Kidney glomerular epithelial cell (primary cell): ENCODE results near the gene IFIT2.
"Not testable (repeated sequence)": the region's sequence is repeated elsewhere in the genome, so short reads cannot be mapped to it uniquely, and the experiment has no call there.

ENCODE experiments used
- DNase-seq: peaks from one replicate; lab custom pipeline; 2025; lab: John Stamatoyannopoulos, UW

The IFIT2 gene

DNA sequence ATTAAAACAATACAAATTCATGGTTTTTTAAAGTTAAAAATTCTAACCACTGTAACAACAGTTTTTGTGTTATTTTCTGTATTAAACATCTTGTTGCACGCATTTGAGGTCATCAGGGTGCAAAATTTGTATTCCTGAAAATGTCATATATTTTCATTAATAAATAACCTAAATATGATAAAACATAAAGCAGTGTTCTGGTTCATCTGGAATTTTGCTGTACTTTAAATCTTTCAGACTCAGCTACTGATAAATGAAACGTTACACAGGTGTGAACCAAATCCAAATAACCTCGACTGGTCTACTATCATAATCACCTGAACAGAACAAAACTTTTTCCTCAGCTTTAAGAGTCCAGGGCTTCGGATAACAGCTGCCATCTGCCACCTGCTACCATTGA is 6.9 kb downstream of the IFIT2 start:
- DNase-seq = no peak

DNA sequence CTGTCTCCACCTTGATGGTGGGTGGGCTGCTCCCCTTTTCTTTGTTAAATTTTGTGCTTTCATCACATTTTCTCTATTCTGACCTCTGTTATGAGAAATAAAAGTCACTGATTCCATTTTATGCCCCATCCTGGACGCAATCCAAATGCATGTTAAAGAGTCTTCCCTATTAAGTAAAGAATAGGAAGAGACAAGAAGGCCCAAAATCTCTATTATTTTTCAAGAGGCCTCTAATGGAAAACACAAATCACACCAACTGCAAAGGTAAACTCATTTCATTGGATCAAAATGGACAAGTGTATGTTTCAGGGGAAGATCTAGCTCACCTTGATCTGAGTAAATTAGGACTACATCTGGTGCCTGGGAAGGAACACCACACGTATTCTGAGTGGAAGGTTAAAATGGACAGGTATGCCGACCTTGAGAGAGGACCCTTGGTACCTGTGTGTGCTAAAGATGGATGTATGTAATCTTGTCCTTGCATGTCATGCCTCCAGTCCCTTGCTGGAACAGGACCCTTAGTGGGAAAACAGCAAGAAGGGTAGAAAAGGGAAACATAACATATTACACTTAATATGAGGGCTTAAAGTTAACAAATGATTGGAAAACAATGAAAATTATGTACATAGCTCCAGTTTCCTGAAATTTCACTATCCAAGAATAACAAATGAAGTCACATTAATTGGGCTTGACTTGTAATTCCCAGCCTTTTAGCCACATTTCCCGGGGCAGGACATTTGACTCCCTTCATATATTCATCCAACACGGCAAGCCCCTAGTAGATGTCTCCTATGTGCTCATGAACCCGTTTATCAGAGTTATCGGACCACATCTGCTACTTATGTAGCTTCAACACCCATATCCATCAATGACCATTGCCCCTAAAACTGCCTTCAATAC is 7.6 kb downstream of the IFIT2 start:
- DNase-seq = no peak

DNA sequence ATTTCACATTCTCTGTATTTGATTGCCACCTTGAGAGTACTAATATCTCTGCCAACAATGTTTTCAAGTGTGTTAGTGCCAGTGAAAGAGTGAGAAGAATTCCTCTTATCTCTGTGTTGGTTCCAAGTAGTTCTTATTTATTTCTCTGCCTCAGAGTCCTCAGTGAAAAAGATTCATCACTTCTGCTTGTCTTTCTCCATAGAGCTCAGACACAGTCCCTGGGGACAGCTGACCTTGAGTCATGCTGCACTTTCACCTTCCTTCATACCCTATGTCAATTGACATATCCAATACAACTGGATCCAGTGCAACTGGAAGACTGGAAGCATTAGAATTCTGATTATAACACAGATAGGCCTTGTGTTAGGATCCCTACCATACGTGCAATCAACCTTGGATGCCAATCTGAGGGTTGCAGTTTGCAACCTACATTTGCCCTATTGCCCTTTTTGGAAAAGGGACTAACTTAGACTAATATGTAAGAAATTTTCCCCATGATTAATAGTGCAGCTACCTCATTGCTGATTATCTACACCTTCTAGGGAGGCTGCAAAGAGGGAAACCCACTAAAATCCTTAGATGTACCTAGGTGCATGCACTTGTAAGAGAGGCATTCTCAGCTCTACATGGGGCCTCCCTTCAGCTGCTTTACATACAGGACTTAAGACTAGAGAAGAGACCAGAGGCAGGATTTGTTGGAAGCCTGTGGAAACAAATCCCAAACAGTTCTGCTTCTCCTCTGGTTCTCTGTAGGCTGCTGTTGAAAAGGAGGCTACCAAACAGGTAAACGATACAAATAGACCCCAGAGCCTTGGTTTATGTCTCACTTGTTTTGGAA is 8.4 kb downstream of the IFIT2 start:
- no peak for DNase-seq

DNA sequence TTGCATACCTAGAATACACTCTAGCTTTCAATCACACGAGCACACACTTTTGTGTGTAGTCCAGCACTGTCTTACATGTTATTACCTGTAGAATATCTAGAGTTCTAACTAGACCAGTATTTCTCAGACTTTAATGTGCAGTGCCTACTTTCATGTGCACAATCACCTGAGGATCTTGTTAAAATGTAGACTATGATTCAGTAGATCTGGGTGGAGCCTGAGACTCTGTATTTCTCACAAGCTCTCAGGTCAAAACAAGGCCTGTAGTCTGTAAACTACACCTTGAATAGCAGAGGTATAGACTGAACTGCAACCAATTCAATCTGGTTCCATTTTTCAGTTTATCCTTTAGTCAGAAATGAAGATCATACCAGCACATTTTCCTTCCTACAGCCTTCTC is 11.1 kb downstream of the IFIT2 start:
- DNase-seq = no peak

DNA sequence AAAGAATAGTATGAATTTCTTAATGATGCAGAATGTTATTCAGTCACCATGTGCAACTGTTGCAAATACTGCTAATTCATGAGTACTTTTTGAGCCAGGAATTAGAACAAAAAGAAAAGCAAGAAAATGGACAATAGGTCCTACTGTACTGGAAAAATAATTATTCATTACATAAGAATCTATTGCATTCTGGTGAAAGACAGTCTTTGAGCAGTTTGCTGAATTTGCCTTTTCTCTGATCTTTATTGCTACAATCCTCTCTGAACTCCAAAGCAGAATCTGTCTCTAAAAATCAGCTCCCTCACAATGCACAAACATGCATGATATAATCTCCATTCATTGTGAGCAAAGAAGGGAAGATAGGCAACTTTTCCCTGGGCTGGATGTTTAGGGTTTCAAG is 12.8 kb downstream of the IFIT2 start:
- no peak for DNase-seq

DNA sequence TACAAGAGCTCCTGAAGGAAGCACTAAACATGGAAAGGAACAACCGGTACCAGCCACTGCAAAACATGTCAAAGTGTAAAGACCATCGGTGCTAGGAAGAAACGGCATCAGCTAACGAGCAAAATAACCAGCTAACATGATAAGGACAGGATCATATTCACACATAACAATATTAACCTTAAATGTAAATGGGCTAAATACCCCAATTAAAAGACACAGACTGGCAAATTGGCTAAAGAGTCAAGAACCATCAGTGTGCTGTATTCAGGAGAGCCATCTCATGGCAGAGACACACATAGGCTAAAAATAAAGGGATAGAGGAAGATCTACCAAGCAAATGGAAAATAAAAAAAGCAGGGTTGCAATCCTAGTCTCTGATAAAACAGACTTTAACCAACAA is 16.2 kb downstream of the IFIT2 start:
- not testable (repeated sequence) for DNase-seq

DNA sequence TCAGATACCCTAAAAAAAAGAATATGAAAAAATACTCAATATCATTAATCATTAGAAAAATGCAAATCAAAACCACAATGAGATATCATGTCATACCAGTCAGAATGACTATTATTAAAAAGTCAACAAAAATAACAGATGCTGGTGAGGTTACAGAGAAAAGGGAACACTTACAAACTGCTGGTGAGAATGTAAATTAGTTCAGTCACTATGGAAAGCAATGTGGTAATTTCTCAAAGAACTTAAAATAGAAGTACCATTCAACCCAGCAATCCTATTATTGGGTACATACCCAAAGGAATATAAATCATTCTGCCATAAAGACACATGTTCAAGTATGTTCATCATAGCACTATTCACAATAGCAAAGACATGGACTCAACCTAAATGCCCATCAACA is 23.2 kb downstream of the IFIT2 start:
- not testable (repeated sequence) for DNase-seq

DNA sequence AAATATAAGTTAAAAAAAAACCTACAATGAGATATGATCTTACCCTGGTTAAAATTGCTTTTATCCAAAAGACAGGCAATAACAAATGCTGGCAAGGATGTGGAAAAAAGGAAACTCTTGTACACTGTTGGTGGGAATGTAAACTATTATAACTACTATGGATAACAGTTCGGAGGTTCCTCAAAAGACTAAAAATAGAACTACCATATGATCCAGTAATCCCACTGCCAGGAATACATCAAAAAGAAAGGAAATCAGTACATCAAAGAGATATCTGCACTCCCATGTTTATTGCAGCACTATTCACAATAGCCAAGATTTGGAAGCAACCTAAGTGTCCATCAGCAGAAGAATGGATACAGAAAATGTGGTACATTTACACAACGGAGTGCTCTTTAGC is 24.0 kb downstream of the IFIT2 start:
- DNase-seq = not testable (repeated sequence)

DNA sequence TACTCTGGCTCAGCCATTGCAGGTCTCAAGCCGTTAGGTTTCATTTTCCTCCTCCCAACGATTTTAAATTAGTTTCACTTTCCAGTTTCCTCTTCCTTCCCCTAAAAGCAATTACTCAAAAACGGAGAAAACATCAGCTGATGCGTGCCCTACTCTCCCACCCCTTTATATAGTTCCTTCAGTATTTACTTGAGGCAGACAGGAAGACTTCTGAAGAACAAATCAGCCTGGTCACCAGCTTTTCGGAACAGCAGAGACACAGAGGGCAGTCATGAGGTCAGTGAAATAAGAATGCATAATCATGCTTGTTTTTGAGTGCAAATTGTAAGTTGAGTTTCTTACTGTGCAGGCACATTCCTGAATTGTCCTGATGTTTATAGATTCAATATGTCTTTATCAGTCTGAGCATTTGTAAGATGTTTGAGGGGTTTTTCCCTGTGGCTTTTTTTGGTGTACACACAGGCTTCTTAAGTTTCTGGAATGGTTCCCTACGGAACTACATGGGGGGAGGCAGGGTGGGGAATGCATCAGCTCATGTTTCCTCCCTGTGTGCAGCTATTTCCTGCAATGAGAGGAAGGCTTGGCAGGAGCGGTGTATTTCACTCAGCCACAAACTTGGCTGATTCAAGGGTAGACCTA is 26.1 kb downstream of the IFIT2 start, which contains the start of gene IFIT3:
IFIT3 (plus strand) TSS at position 195 of the 639 bp plus-strand sequence; CDS start at position 272, 77 bp downstream.
- peak; percentile 70 for DNase-seq

DNA sequence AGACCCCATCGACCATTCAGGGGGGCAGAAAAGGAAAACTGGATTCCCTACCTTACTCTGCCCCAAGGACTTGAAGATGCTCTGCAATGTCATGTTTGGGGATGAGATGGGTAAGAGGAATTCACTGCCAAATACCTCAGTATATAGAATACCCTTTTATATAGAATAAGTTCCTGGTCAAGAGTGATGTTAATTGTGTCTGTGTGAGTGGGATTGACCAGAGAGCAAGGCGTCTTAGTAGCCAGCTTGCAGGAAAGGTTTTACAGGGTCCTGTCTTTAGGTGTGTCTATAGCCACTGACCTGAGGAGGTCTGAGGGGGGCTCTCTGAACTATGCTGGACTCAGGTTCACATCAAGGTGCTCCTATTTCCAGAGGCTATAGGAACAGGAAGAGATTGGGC is 27.3 kb downstream of the IFIT2 start:
- no peak for DNase-seq

DNA sequence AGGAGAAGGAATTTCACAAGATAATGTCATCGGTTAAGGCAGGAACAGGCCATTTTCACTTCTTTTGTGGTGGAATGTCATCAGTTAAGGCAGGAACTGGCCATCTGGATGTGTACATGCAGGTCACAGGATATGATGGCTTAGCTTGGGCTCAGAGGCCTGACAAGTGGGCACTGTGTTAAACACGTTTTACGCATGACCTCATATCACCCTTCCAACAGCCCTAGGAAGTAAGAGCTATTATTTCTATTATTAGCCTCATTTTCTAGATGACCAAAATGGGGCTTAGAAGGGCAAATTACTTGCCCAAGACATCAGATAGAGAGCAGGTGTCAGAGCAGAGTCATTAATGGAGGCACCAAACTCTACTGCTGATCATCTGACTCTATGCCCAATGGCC is 28.2 kb downstream of the IFIT2 start:
- DNase-seq = not testable (repeated sequence)

DNA sequence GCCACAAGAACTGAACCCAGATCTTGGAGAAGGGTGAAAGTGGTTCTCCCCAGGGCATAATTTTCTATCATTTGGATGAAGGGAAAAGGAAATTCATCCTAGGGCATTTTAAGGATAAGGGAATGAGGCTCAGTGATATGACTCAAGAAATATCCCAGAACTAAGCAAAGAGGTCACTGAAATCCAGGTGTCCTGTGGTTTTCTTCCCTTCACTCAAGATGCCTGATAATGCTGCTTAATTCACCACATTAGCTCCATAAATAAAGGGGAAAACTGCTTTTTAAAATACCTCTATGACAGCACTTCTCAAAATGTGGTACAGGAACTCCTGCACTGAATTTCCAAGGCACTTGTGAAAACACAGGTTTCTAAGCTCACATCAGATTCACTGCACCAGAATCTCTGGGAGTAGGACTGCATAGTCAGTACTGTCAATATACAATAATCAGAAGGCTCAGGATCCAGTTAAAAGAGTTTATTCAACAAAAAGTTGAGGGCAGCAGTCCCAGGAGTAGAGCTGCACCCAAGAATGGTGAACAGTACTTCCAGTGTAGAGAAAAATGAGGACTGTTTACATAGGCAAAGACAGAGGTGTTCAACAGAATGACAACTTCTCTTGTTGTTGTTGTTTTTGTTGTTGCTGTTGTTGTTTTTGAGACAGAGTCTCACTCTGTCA is 28.8 kb downstream of the IFIT2 start:
- DNase-seq = no peak

DNA sequence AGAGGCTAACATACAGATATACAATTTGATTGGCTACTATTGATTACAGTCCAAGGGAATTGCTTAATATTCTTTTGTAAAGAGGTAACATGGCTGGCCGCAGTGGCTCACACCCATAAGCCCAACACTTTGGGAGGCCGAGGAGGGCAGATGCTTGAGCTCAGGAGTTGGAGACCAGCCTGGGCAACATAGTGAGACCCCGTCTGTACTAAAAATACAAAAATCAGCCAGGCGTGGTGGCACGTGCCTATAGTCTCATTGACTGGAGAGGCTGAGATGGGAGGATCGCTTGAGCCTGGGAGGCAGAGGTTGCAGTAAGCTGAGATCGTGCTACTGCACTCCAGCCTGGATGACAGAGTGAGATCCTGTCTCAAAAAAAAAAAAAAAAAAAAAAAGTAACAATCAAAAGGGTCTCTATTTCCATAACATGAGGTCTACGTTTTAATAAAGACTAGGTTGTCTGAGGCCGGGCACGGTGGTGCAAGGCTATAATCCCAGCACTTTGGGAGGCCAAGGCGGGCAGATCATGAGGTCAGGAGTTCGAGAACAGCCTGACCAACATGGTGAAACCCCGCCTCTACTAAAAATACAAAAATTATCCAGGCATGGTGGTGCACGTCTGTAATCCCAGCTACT is 29.8 kb downstream of the IFIT2 start:
- DNase-seq = not testable (repeated sequence)

DNA sequence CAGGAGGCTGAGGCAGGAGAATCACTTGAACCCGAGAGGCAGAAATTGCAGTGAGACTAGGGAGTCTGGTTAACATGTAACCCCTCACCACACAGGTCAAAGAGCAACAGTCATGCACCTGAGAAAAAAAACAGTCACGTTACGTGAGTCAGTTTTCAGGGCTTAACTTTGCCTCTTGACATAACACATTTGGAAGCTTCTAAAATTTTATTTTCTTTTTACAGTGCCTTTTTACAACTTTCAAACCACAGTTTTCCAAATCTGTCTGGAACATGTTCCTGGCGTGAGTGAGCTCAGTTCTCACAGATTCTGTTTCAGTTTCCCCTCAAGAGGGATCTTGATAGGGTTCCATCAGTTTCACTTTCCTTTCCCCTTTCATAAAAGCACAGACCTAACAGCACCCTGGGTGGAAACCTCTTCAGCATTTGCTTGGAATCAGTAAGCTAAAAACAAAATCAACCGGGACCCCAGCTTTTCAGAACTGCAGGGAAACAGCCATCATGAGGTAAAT is 30.3 kb downstream of the IFIT2 start:
- DNase-seq = peak; percentile 48

DNA sequence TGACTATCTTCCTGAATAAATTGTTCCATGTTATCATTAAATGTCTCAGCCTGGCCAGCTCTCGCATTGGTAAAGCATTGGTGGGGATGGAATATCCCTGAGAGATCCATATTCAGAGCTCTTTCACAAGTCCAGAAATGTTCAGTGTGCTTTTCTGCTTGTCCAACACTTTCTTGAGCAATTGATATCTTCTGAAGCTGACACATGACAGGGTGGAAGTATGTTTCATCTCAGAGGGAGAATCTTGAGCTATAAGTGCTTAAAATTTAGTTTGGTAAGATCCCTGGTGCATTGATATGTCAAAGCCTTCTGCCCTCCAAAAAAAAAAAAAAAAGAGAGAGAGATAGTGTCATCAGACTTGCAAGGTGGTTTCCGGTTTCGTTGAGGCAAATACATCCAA is 33.4 kb downstream of the IFIT2 start:
- DNase-seq = no peak

DNA sequence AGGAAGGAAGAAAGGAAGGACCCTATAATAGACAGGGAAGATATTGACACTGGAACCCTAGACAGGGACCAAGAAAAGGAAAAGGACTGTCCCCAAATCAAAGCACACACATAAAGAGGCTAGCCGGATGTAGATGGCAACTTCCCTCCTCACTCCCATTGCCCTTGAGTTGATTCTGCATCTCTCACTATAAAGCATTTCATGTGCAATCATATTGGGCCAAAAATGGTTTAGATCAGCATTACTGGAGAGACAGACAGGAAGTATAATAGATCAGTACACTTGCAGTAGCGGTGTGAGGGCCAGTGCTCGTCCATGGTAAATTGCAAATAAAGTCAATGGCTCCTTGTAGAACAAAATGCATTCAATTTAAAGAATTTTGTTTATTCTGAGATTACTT is 34.4 kb downstream of the IFIT2 start:
- DNase-seq = no peak

DNA sequence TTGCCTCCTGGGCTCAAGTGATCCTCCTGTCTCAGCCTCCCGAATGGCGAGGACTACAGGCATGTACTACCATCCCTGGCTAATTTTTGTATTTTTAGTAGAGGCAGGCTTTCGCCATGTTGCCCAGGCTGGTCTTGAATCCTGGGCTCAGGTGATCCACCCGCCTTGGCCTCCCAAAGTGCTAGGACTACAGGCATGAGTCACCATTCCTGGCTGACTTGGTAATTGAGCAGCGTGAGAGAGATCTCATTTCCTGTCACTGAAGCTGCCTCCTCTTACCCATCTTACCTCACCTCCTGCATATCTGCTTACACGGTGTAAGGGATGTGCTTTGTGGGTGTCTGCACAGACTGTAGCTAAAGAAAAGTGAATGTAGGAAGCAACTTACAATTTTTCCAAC is 35.6 kb downstream of the IFIT2 start:
- peak; percentile 73 for DNase-seq

DNA sequence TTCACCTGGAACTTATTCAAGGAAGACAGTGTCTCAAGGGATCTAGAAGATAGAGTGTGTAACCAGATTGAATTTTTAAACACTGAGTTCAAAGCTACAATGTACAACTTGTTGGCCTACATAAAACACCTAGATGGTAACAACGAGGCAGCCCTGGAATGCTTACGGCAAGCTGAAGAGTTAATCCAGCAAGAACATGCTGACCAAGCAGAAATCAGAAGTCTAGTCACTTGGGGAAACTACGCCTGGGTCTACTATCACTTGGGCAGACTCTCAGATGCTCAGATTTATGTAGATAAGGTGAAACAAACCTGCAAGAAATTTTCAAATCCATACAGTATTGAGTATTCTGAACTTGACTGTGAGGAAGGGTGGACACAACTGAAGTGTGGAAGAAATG is 36.9 kb downstream of the IFIT2 start:
- no peak for DNase-seq

DNA sequence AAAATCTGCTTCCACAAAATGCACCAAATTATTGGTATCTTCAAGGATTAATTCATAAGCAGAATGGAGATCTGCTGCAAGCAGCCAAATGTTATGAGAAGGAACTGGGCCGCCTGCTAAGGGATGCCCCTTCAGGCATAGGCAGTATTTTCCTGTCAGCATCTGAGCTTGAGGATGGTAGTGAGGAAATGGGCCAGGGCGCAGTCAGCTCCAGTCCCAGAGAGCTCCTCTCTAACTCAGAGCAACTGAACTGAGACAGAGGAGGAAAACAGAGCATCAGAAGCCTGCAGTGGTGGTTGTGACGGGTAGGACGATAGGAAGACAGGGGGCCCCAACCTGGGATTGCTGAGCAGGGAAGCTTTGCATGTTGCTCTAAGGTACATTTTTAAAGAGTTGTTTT is 38.0 kb downstream of the IFIT2 start:
- DNase-seq = no peak

DNA sequence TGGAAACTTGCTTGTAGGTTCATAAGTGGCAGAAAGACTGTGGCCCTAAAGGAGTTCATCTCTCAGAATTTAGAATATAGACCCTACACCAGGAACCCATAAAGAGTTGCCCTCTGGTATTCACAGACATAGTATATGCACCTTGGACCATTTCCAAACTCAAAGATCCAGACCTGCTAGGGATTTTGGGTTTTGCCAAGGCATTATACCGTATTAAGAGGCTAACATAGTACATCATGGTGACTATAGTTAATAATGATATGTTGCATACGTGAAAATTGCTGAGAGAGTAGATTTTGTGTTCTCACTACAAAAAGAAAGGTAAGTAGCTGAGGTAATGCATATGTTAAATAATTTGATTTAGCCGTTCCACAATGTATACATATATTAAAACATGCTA is 39.8 kb downstream of the IFIT2 start:
- DNase-seq = no peak
